SH-SY5Y (cell line): Measurements from ENCODE around the gene IFI6.

Experiments
- GATA2 ChIP-seq: IDR thresholded peaks from 2 replicates; pipeline ENCODE4 v1.6.1; 2011; ENCODE audit warnings: mild to moderate bottlenecking, low read depth, low read length
- GATA3 ChIP-seq: IDR thresholded peaks from 2 replicates; pipeline ENCODE4 v1.6.1; 2011; ENCODE audit warnings: low read depth, mild to moderate bottlenecking, low read length, moderate library complexity

GRCh38 chr1:27646676-27647075 lies 25.3 kb downstream of the IFI6 start:
- TF ChIP-seq GATA2, result no peak
- no peak for TF ChIP-seq GATA3
